Vagina (tissue), 2 donors: ENCODE results near the gene COIL. TPM values are rescaled to one million over a fixed set of nuclear protein-coding genes. Genes with fewer than 3 reads are reported as not detected.

Source experiments
- DNase-seq, 2 donors: peaks; one replicate each; pipeline ENCODE4 v3.0.0-alpha.2; 2017; ENCODE audit errors: extremely low spot score in 2 of 2
- H3K27ac ChIP-seq: fragments of 200-600 bp; sonication (generic); one replicate; pipeline ENCODE4 v1.5.1; 2019
- H3K27me3 ChIP-seq: fragments of 200-600 bp; sonication (generic); one replicate; pipeline ENCODE4 v1.5.1; 2019
- H3K36me3 ChIP-seq, 2 donors: fragments of 200-600 bp; sonication (generic); one replicate each; pipeline ENCODE4 v1.5.1; 2017 to 2019
- H3K4me1 ChIP-seq: fragments of 200-600 bp; sonication (generic); one replicate; pipeline ENCODE4 v1.5.1; 2019
- H3K4me3 ChIP-seq, 2 donors: fragments of 200-600 bp; sonication (generic); 1 replicate in 1 of 2; 2 replicates in 1 of 2; pipeline ENCODE4 v1.5.1; 2016 to 2019
- H3K9me3 ChIP-seq: fragments of 200-600 bp; sonication (generic); one replicate; pipeline ENCODE4 v1.5.1; 2019
- POLR2A ChIP-seq, 2 donors: fragments of 450-650 bp; IDR thresholded peaks; one replicate each; pipeline ENCODE4 v1.6.1; 2017; ENCODE audit warnings: antibody characterized with exemption in 2 of 2, mild to moderate bottlenecking in 2 of 2, moderate library complexity in 2 of 2
- POLR2AphosphoS5 ChIP-seq, 2 donors: sonication (generic); formaldehyde crosslinking; IDR thresholded peaks; one replicate each; pipeline ENCODE4 v1.9.0; 2017; ENCODE audit warnings: antibody characterized with exemption in 2 of 2, mild to moderate bottlenecking in 2 of 2, low read depth in 1 of 2; ENCODE audit not compliant: insufficient read depth in 1 of 2
- intact Hi-C: fragments of 100-400 bp; cut with DNase I; formaldehyde crosslinking; loops from one replicate; pipeline ENCODE4 v1.15.1; 2023
- total RNA-seq: library from RNA; depleted of rRNA; stranded (reverse); fragments of >200 nt; gene quantifications from one replicate; pipeline ENCODE4 v1.2.3, GENCODE V29; 2016
- TF ChIP-seq, protein P1 (sequence below), 3 experiments: fragments of 450-650 bp in 2 of 3; fragments of 200-600 bp in 1 of 3; sonication (generic) in 1 of 3; IDR thresholded peaks; one replicate each; pipeline ENCODE4 v1.5.1; 2017 to 2019; ENCODE audit warnings: antibody characterized with exemption in 3 of 3, mild to moderate bottlenecking in 2 of 3, moderate library complexity in 2 of 3

COIL gene
- 9.8 TPM for total RNA-seq

- intact Hi-C loops: no loop called here
- TF ChIP-seq, protein P1, sequence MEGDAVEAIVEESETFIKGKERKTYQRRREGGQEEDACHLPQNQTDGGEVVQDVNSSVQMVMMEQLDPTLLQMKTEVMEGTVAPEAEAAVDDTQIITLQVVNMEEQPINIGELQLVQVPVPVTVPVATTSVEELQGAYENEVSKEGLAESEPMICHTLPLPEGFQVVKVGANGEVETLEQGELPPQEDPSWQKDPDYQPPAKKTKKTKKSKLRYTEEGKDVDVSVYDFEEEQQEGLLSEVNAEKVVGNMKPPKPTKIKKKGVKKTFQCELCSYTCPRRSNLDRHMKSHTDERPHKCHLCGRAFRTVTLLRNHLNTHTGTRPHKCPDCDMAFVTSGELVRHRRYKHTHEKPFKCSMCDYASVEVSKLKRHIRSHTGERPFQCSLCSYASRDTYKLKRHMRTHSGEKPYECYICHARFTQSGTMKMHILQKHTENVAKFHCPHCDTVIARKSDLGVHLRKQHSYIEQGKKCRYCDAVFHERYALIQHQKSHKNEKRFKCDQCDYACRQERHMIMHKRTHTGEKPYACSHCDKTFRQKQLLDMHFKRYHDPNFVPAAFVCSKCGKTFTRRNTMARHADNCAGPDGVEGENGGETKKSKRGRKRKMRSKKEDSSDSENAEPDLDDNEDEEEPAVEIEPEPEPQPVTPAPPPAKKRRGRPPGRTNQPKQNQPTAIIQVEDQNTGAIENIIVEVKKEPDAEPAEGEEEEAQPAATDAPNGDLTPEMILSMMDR (IDR thresholded peaks at IDR 0.05): peak; percentile 94 to 99 (median 99)
- TF ChIP-seq POLR2AphosphoS5 (IDR thresholded peaks at IDR 0.05; ENCODE audit: insufficient read depth in 1 of 2, low read depth in 1 of 2) (peak; percentile 83 to 86), POLR2A (IDR thresholded peaks at IDR 0.05) (no peak)
- DNase-seq: peak in 1 of 2 donors; percentile 91
- H3K4me3 ChIP-seq: peak within 1 kb of the TSS; percentile 63 to 66
- peak within 1 kb of the TSS; percentile 86 for H3K27ac ChIP-seq
- peaks cover 0 to 2% of the 10 kb centered on the region in 2 donors for H3K36me3 ChIP-seq
- H3K9me3 ChIP-seq: no peaks in the 10 kb centered on the region
- H3K4me1 ChIP-seq: peaks cover 28% of the 10 kb centered on the region
- H3K27me3 ChIP-seq: no peaks in the 10 kb centered on the region
Measured at GRCh38 chr17:56960596-56961538, at the start of gene COIL. TSS of gene COIL (minus strand) at chr17:56961050. CDS start at chr17:56961019, 31 bp downstream.

DNA sequence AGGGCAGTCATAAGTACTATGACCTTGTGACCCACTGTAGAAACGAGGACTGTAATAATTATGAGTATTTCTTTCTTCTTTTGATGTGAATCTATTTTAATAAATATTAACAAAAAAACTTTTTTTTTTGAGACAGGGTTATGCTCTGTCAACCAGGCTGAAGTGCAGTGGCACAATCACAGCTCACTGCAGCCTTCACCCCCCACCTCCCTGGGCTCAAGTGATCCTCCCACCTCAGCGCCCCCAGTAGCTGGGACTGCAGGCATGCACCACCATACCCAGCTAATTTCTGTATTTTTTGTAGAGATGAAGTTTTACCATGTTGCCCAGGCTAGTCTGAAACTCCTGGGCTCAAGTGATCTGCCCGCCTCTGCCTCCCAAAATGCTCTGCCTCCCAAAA is 49.6 kb upstream of the COIL start:
- no peak overlapping the region for H3K27ac ChIP-seq
- TF ChIP-seq POLR2AphosphoS5 (IDR thresholded peaks at IDR 0.05; ENCODE audit: insufficient read depth in 1 of 2, low read depth in 1 of 2): no peak
- TF ChIP-seq, protein P1 (IDR thresholded peaks at IDR 0.05): no peak
- TF ChIP-seq POLR2A (IDR thresholded peaks at IDR 0.05): no peak
- no peaks in the 10 kb centered on the region for H3K4me1 ChIP-seq
- H3K4me3 ChIP-seq: no peak overlapping the region
- intact Hi-C loops: no loop called here
- DNase-seq: no peak
- H3K9me3 ChIP-seq: no peaks in the 10 kb centered on the region
- H3K27me3 ChIP-seq: no peaks in the 10 kb centered on the region
- peaks cover 0 to 10% of the 10 kb centered on the region in 2 donors for H3K36me3 ChIP-seq

- H3K9me3 ChIP-seq: no peaks in the 10 kb centered on the region
- no peaks in the 10 kb centered on the region for H3K27me3 ChIP-seq
- no peaks in the 10 kb centered on the region for H3K4me1 ChIP-seq
- peaks cover 0 to 10% of the 10 kb centered on the region in 2 donors for H3K36me3 ChIP-seq
- H3K4me3 ChIP-seq: no peak overlapping the region
- no peak overlapping the region for H3K27ac ChIP-seq
- no peak for DNase-seq
- intact Hi-C loops: loop anchor here (10.0 kb wide), 1 partner anchor 105 kb away; no protein-coding TSS in a partner anchor
- TF ChIP-seq, protein P1 (IDR thresholded peaks at IDR 0.05): peak; percentile 23 to 46 (median 46)
- TF ChIP-seq POLR2AphosphoS5 (IDR thresholded peaks at IDR 0.05; ENCODE audit: insufficient read depth in 1 of 2, low read depth in 1 of 2): no peak
Measured at GRCh38 chr17:57009737-57010445, 49.0 kb upstream of the COIL start.

DNA sequence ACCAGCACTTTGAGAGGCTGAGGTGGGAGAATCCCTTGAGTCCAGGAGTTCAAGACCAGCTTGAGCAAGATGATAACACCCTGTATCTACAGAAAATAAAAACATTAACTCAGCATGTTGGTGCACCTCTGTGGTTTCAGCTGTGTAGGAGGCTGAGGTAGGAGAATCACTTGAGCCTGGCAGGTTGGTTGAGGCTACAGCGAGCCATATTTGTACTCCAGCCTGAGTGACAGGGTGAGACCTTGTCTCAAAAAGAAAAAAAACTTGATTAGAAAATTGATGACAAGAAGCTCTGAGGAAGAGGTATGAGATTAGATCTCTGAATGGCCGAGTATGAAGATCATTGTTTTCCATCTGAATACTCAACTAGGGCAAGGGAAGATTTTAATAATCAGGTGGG is 48.1 kb upstream of the COIL start:
- H3K27ac ChIP-seq: no peak overlapping the region
- H3K27me3 ChIP-seq: no peaks in the 10 kb centered on the region
- TF ChIP-seq POLR2A (IDR thresholded peaks at IDR 0.05): no peak
- no peak for TF ChIP-seq POLR2AphosphoS5 (IDR thresholded peaks at IDR 0.05; ENCODE audit: insufficient read depth in 1 of 2, low read depth in 1 of 2)
- TF ChIP-seq, protein P1 (IDR thresholded peaks at IDR 0.05): no peak
- DNase-seq: no peak
- H3K4me1 ChIP-seq: no peaks in the 10 kb centered on the region
- intact Hi-C loops: loop anchor here (10.0 kb wide), 1 partner anchor 106 kb away; no protein-coding TSS in a partner anchor
- peaks cover 0 to 13% of the 10 kb centered on the region in 2 donors for H3K36me3 ChIP-seq
- H3K9me3 ChIP-seq: no peaks in the 10 kb centered on the region
- H3K4me3 ChIP-seq: no peak overlapping the region
